ENCODE data around the gene OR2V1. TPM values are rescaled to one million over a fixed set of nuclear protein-coding genes. Genes with fewer than 3 reads are reported as not detected.

OR2V1 gene
- total and polyA plus RNA-seq, 2 of the 13 experiments (the other 11 are each of a cell fraction or from before 2014, with no cell fraction given): not detected

DNA sequence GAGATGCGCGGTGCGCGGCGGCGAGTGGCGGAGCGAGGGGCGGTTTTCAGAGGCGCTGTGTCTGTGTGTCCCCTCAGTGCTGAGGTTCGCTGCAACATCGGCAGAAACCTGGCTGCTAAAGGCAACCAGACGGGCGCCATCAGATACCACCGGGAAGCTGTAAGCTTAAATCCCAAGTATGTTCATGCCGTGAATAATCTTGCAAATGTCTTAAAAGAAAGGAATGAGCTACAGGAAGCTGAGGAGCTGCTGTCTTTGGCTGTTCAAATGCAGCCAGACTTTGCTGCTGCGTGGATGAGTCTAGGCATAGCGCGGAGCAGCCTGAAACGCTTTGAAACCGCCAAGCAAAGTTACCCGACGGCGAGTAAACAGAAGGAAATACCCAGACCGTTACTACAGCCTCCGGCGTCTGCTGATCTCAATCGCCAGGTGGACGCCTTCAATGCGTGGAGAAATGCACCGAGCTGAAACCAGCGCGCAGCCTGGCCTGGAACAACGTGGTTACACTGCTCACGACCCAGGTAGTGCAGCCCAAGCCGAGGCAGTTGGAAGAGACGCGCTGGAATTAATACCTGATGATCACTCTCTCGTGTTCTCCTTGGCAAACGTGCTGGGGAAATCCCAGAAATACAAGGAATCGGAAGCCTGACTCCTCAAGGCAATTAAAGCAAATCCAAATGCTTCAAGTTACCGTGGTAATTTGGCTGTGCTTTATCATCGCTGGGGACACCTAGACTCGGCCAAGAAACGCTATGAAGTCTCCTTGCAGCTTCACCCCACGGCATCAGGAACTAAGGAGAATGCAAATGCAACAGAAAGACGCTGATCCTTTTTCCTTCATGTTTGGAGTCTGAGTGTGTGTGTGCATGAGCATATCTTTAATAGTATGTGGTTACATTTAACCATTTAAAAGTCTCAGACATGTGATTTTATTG is 15.9 kb downstream of the OR2V1 start:
- Histone ChIP-seq H3K36me3 (replicated peaks in 1 of 2; ENCODE audit: control insufficient read depth in 1 of 2, insufficient read depth in 2 of 2, low read length in 2 of 2) (no peaks in the 10 kb centered on the region), H3K79me2 (ENCODE audit: insufficient read depth, low read length) (no peaks in the 10 kb centered on the region), H3K9ac (ENCODE audit: insufficient read depth, low read depth, low read length) (no peak overlapping the region), H3K27ac (ENCODE audit: extremely low read length, insufficient read depth, low read length) (no peak overlapping the region), H3K9me3 (ENCODE audit: low read length) (no peaks in the 10 kb centered on the region), H2AFZ (ENCODE audit: low read length) (no peak overlapping the region), H3K4me1 (ENCODE audit: insufficient read depth, low read length) (no peaks in the 10 kb centered on the region), H3K27me3 (ENCODE audit: control insufficient read depth in 1 of 2, insufficient read depth in 2 of 2, low read length in 2 of 2) (peaks cover 6 to 54% of the 10 kb centered on the region in 2 experiments), H3K4me3 (replicated peaks in 1 of 3; ENCODE audit: insufficient read depth in 1 of 3, low read depth in 2 of 3, low read length in 3 of 3) (no peak overlapping the region), H4K20me1 (ENCODE audit: insufficient read depth, low read length) (no peaks in the 10 kb centered on the region), H3K4me2 (ENCODE audit: low read depth, low read length) (no peak overlapping the region)
- ChIA-PET POLR2A (no interaction called here), CTCF (ENCODE audit: low intra/inter-chr PET ratio, low total read pairs) (no interaction called here)
- BruUV-seq (replicated peaks): no TSS peak
- no peak for ATAC-seq
- DNase-seq (ENCODE audit: low spot score): no peak
- intact Hi-C loops (cut with micrococcal nuclease; ENCODE audit: unreplicated experiment): no loop called here
- FAIRE-seq: no peak
- WGBS (ENCODE audit: low lambda C conversion rate): 40% methylated on average over 40 of the region's 47 CpGs
- in situ Hi-C loops (cut with HindIII; ENCODE audit: extremely low pct_ligation_motif_present, low pct_unique_long_range_greater_than_20kb): no loop called here
- no peak for TF ChIP-seq RXRB (CRISPR knock-in tag; IDR thresholded peaks at IDR 0.05; ENCODE audit: borderline replicate concordance)
- TF ChIP-seq NFYB (CRISPR knock-in tag; IDR thresholded peaks at IDR 0.05): no peak
- TF ChIP-seq, protein P1, sequence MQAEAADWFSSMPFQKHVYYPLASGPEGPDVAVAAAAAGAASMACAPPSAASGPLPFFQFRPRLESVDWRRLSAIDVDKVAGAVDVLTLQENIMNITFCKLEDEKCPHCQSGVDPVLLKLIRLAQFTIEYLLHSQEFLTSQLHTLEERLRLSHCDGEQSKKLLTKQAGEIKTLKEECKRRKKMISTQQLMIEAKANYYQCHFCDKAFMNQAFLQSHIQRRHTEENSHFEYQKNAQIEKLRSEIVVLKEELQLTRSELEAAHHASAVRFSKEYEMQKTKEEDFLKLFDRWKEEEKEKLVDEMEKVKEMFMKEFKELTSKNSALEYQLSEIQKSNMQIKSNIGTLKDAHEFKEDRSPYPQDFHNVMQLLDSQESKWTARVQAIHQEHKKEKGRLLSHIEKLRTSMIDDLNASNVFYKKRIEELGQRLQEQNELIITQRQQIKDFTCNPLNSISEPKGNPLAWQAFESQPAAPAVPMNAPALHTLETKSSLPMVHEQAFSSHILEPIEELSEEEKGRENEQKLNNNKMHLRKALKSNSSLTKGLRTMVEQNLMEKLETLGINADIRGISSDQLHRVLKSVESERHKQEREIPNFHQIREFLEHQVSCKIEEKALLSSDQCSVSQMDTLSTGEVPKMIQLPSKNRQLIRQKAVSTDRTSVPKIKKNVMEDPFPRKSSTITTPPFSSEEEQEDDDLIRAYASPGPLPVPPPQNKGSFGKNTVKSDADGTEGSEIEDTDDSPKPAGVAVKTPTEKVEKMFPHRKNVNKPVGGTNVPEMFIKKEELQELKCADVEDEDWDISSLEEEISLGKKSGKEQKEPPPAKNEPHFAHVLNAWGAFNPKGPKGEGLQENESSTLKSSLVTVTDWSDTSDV (CRISPR knock-in tag; IDR thresholded peaks at IDR 0.05): no peak
- TF ChIP-seq ZNF235 (CRISPR knock-in tag; IDR thresholded peaks at IDR 0.05; ENCODE audit: borderline replicate concordance): no peak
- TF ChIP-seq SNAPC2 (CRISPR knock-in tag; IDR thresholded peaks at IDR 0.05): no peak
- no peak for TF ChIP-seq ATF1 (CRISPR knock-in tag; IDR thresholded peaks at IDR 0.05)
- TF ChIP-seq ZFYVE20 (CRISPR knock-in tag; IDR thresholded peaks at IDR 0.05; ENCODE audit: borderline replicate concordance, low read depth): no peak
- TF ChIP-seq, protein P2, sequence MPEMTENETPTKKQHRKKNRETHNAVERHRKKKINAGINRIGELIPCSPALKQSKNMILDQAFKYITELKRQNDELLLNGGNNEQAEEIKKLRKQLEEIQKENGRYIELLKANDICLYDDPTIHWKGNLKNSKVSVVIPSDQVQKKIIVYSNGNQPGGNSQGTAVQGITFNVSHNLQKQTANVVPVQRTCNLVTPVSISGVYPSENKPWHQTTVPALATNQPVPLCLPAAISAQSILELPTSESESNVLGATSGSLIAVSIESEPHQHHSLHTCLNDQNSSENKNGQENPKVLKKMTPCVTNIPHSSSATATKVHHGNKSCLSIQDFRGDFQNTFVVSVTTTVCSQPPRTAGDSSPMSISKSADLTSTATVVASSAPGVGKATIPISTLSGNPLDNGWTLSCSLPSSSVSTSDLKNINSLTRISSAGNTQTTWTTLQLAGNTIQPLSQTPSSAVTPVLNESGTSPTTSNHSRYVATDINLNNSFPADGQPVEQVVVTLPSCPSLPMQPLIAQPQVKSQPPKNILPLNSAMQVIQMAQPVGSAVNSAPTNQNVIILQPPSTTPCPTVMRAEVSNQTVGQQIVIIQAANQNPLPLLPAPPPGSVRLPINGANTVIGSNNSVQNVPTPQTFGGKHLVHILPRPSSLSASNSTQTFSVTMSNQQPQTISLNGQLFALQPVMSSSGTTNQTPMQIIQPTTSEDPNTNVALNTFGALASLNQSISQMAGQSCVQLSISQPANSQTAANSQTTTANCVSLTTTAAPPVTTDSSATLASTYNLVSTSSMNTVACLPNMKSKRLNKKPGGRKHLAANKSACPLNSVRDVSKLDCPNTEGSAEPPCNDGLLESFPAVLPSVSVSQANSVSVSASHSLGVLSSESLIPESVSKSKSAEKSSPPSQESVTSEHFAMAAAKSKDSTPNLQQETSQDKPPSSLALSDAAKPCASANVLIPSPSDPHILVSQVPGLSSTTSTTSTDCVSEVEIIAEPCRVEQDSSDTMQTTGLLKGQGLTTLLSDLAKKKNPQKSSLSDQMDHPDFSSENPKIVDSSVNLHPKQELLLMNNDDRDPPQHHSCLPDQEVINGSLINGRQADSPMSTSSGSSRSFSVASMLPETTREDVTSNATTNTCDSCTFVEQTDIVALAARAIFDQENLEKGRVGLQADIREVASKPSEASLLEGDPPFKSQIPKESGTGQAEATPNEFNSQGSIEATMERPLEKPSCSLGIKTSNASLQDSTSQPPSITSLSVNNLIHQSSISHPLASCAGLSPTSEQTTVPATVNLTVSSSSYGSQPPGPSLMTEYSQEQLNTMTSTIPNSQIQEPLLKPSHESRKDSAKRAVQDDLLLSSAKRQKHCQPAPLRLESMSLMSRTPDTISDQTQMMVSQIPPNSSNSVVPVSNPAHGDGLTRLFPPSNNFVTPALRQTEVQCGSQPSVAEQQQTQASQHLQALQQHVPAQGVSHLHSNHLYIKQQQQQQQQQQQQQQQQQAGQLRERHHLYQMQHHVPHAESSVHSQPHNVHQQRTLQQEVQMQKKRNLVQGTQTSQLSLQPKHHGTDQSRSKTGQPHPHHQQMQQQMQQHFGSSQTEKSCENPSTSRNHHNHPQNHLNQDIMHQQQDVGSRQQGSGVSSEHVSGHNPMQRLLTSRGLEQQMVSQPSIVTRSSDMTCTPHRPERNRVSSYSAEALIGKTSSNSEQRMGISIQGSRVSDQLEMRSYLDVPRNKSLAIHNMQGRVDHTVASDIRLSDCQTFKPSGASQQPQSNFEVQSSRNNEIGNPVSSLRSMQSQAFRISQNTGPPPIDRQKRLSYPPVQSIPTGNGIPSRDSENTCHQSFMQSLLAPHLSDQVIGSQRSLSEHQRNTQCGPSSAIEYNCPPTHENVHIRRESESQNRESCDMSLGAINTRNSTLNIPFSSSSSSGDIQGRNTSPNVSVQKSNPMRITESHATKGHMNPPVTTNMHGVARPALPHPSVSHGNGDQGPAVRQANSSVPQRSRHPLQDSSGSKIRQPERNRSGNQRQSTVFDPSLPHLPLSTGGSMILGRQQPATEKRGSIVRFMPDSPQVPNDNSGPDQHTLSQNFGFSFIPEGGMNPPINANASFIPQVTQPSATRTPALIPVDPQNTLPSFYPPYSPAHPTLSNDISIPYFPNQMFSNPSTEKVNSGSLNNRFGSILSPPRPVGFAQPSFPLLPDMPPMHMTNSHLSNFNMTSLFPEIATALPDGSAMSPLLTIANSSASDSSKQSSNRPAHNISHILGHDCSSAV (CRISPR knock-in tag; IDR thresholded peaks at IDR 0.05; ENCODE audit: borderline replicate concordance): no peak
- no peak for TF ChIP-seq MIER2 (CRISPR knock-in tag; IDR thresholded peaks at IDR 0.05)
- TF ChIP-seq ZNF777 (CRISPR knock-in tag; IDR thresholded peaks at IDR 0.05): no peak
- TF ChIP-seq GPN1 (CRISPR knock-in tag; IDR thresholded peaks at IDR 0.05; ENCODE audit: borderline replicate concordance): no peak
- no peak for TF ChIP-seq ZFY (CRISPR knock-in tag; IDR thresholded peaks at IDR 0.05)
- TF ChIP-seq, protein P3, sequence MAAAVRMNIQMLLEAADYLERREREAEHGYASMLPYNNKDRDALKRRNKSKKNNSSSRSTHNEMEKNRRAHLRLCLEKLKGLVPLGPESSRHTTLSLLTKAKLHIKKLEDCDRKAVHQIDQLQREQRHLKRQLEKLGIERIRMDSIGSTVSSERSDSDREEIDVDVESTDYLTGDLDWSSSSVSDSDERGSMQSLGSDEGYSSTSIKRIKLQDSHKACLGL (CRISPR knock-in tag; IDR thresholded peaks at IDR 0.05): no peak
